H1 (cell line): ENCODE results near the gene OAS3. TPM values are rescaled to one million over a fixed set of nuclear protein-coding genes. Genes with fewer than 3 reads are reported as not detected.

Source experiments
- CTCF ChIA-PET: fragments of 300-600 bp; sonication (Branson Sonifier 250); formaldehyde crosslinking; loops from one replicate; lab custom pipeline; 2021; ENCODE audit not compliant: partially characterized antibody; lab: Charles Lee
- POLR2A ChIA-PET: fragments of 300-600 bp; sonication (Branson Sonifier 250); formaldehyde crosslinking; loops from one replicate; lab custom pipeline; 2021; ENCODE audit warnings: inconsistent platforms; ENCODE audit not compliant: partially characterized antibody; lab: Charles Lee
- DNase-seq, 2 experiments: peaks; one replicate each; pipeline versions ENCODE4 v3.0.0 to v3.0.0-alpha.2; 2010 to 2022; ENCODE audit warnings: low spot score in 2 of 2, low read depth in 1 of 2, mixed read lengths in 1 of 2
- FAIRE-seq: peaks from 2 replicates; lab custom pipeline; 2011; peaks lifted over from hg19 to GRCh38; lab: Jason Lieb, UNC
- H2AFZ ChIP-seq: 2 replicates; pipeline ENCODE4 v1.8.1; 2012; ENCODE audit warnings: low read length, inconsistent platforms
- H2AK5ac ChIP-seq: 2 replicates; pipeline ENCODE4 v1.6.1; 2013; ENCODE audit warnings: low read depth, low read length
- H2BK120ac ChIP-seq: replicated peaks from 2 replicates; pipeline ENCODE3; 2013; ENCODE audit warnings: low read depth, low read length, inconsistent platforms
- H2BK12ac ChIP-seq: 2 replicates; pipeline ENCODE4 v1.6.1; 2013; ENCODE audit warnings: low read depth, low read length
- H2BK15ac ChIP-seq: 2 replicates; pipeline ENCODE4 v1.6.1; 2013; ENCODE audit warnings: low read length
- H2BK20ac ChIP-seq: 2 replicates; pipeline ENCODE4 v1.6.1; 2013; ENCODE audit warnings: low read length
- H2BK5ac ChIP-seq: 2 replicates; pipeline ENCODE4 v1.6.1; 2013; ENCODE audit warnings: low read depth, low read length
- H3K14ac ChIP-seq: 2 replicates; pipeline ENCODE4 v1.6.1; 2013; ENCODE audit warnings: inconsistent platforms; ENCODE audit not compliant: insufficient read length
- H3K18ac ChIP-seq: 2 replicates; pipeline ENCODE4 v1.6.1; 2013; ENCODE audit warnings: low read length; ENCODE audit errors: extremely low read depth
- H3K23ac ChIP-seq: 2 replicates; pipeline ENCODE4 v1.6.1; 2013; ENCODE audit warnings: inconsistent platforms; ENCODE audit not compliant: insufficient read length
- H3K23me2 ChIP-seq: 2 replicates; pipeline ENCODE4 v1.6.1; 2013; ENCODE audit warnings: low read depth, low read length
- H3K27ac ChIP-seq: 2 replicates; pipeline ENCODE4 v1.6.1; 2011; ENCODE audit warnings: low read depth, low read length, inconsistent platforms
- H3K27me3 ChIP-seq, 4 experiments: replicated peaks in 1 of 4; 1 replicate in 1 of 4; 2 replicates in 3 of 4; pipeline versions ENCODE4 v1.6.1 to v1.8.1; 2011 to 2013; ENCODE audit warnings: low read length in 3 of 4, mild to moderate bottlenecking in 3 of 4, inconsistent platforms in 2 of 4, mixed read lengths in 2 of 4, moderate library complexity in 1 of 4; ENCODE audit not compliant: control insufficient read depth in 3 of 4, insufficient read depth in 3 of 4; ENCODE audit errors: extremely low read depth in 1 of 4
- H3K36me3 ChIP-seq, 4 experiments: 2 replicates each; pipeline versions ENCODE4 v1.6.1 to v1.8.1; 2011 to 2013; ENCODE audit warnings: mild to moderate bottlenecking in 4 of 4, low read length in 3 of 4, moderate library complexity in 2 of 4, control low read depth in 1 of 4, inconsistent platforms in 1 of 4; ENCODE audit not compliant: insufficient read depth in 4 of 4, control insufficient read depth in 2 of 4
- H3K4ac ChIP-seq: replicated peaks from 2 replicates; pipeline ENCODE3; 2013; ENCODE audit warnings: low read length, low read depth, mixed read lengths, inconsistent platforms; ENCODE audit not compliant: insufficient read length
- H3K4me1 ChIP-seq, 4 experiments: replicated peaks in 1 of 4; 1 replicate in 1 of 4; 2 replicates in 3 of 4; pipeline versions ENCODE4 v1.6.1 to v1.8.1; 2011 to 2013; ENCODE audit warnings: low read length in 3 of 4, inconsistent platforms in 2 of 4, mixed read lengths in 1 of 4; ENCODE audit not compliant: insufficient read depth in 4 of 4, control insufficient read depth in 3 of 4
- H3K4me2 ChIP-seq, 2 experiments: 2 replicates each; pipeline versions ENCODE4 v1.6.1 to v1.8.1; 2011 to 2013; ENCODE audit warnings: low read depth in 2 of 2, low read length in 2 of 2, control low read depth in 1 of 2, inconsistent platforms in 1 of 2, mild to moderate bottlenecking in 1 of 2; ENCODE audit not compliant: insufficient read depth in 1 of 2
- H3K4me3 ChIP-seq, 4 experiments: fragments of 200-600, 300-600 bp in 1 of 4; sonication (generic), shearing (Covaris generic), sonication (Bioruptor Twin) in 1 of 4; 2 replicates each; pipeline versions ENCODE4 v1.5.1 to v1.8.1; 2011 to 2016; ENCODE audit warnings: low read length in 4 of 4, low read depth in 3 of 4, control low read depth in 2 of 4, inconsistent platforms in 2 of 4, mild to moderate bottlenecking in 2 of 4, mixed read lengths in 1 of 4, moderate library complexity in 1 of 4; ENCODE audit not compliant: insufficient read depth in 2 of 4; ENCODE audit errors: extremely low read depth in 1 of 4
- H3K56ac ChIP-seq: replicated peaks from 2 replicates; pipeline ENCODE3; 2013; ENCODE audit warnings: low read depth, mild to moderate bottlenecking, mixed read lengths, low read length, inconsistent platforms; ENCODE audit not compliant: insufficient read length
- H3K79me1 ChIP-seq: 2 replicates; pipeline ENCODE4 v1.6.1; 2013; ENCODE audit warnings: low read depth, low read length, control low read depth
- H3K79me2 ChIP-seq, 2 experiments: 2 replicates each; pipeline versions ENCODE4 v1.6.1 to v1.8.1; 2012 to 2013; ENCODE audit warnings: low read length in 2 of 2, mild to moderate bottlenecking in 2 of 2, inconsistent platforms in 1 of 2; ENCODE audit not compliant: insufficient read depth in 2 of 2, control insufficient read depth in 1 of 2
- H3K9ac ChIP-seq, 4 experiments: replicated peaks in 1 of 4; 1 replicate in 1 of 4; 2 replicates in 3 of 4; pipeline versions ENCODE4 v1.6.1 to v1.8.1; 2011 to 2013; ENCODE audit warnings: low read depth in 3 of 4, low read length in 3 of 4, control low read depth in 2 of 4, mild to moderate bottlenecking in 2 of 4, moderate library complexity in 2 of 4, inconsistent platforms in 1 of 4; ENCODE audit errors: extremely low read depth in 1 of 4
- H3K9me3 ChIP-seq, 2 experiments: 2 replicates each; pipeline versions ENCODE4 v1.6.1 to v1.8.1; 2012 to 2013; ENCODE audit warnings: mild to moderate bottlenecking in 2 of 2, moderate library complexity in 2 of 2, control low read depth in 1 of 2, inconsistent platforms in 1 of 2, low read depth in 1 of 2, low read length in 1 of 2, mixed read lengths in 1 of 2; ENCODE audit not compliant: insufficient read depth in 2 of 2
- H4K20me1 ChIP-seq, 2 experiments: replicated peaks in 1 of 2; 2 replicates each; pipeline versions ENCODE3 to v1.8.1; 2011 to 2013; ENCODE audit warnings: inconsistent platforms in 2 of 2, low read length in 2 of 2, mild to moderate bottlenecking in 1 of 2; ENCODE audit not compliant: insufficient read depth in 2 of 2, control insufficient read depth in 1 of 2
- H4K5ac ChIP-seq: 2 replicates; pipeline ENCODE4 v1.6.1; 2013; ENCODE audit warnings: low read length, low read depth, mixed read lengths, inconsistent platforms; ENCODE audit not compliant: insufficient read length
- H4K8ac ChIP-seq: 2 replicates; pipeline ENCODE4 v1.8.0; 2013; ENCODE audit warnings: mild to moderate bottlenecking, moderate library complexity, low read length, inconsistent platforms; ENCODE audit not compliant: insufficient read depth; ENCODE audit errors: extremely low read depth
- H4K91ac ChIP-seq: replicated peaks from 2 replicates; pipeline ENCODE3; 2013; ENCODE audit warnings: low read length, mixed read lengths, inconsistent platforms; ENCODE audit not compliant: insufficient read length
- ATF2 ChIP-seq: IDR thresholded peaks from 2 replicates; pipeline ENCODE4 v1.6.1; 2012; ENCODE audit warnings: low read length, inconsistent platforms
- BRCA1 ChIP-seq: IDR thresholded peaks from 2 replicates; pipeline ENCODE4 v1.6.1; 2012; ENCODE audit warnings: low read depth, low read length, improper control_type of control experiment
- CTBP2 ChIP-seq: IDR thresholded peaks from 2 replicates; pipeline ENCODE4 v1.7.0; 2011; ENCODE audit warnings: borderline replicate concordance, mild to moderate bottlenecking, moderate library complexity, mixed read lengths, low read length; ENCODE audit not compliant: insufficient read depth, insufficient read length
- EZH2 ChIP-seq: fragments of 200-600 bp; sonication (generic); IDR thresholded peaks from 2 replicates; pipeline ENCODE4 v1.7.1; 2012; ENCODE audit warnings: low read depth, mild to moderate bottlenecking, moderate library complexity, low read length, inconsistent platforms; ENCODE audit not compliant: severe bottlenecking
- KDM4A ChIP-seq: IDR thresholded peaks from one replicate; pipeline ENCODE4 v1.7.1; 2012; ENCODE audit warnings: low read depth, mild to moderate bottlenecking, moderate library complexity, low read length, inconsistent platforms; ENCODE audit not compliant: severe bottlenecking
- MAFK ChIP-seq: IDR thresholded peaks from 2 replicates; pipeline ENCODE4 v1.6.1; 2012; ENCODE audit warnings: low read depth, mild to moderate bottlenecking, improper control_type of control experiment, low read length
- MAX ChIP-seq: IDR thresholded peaks from 2 replicates; pipeline ENCODE4 v1.6.1; 2012; ENCODE audit warnings: inconsistent platforms
- RAD21 ChIP-seq, 2 experiments: IDR thresholded peaks in 1 of 2; conservative IDR thresholded peaks in 1 of 2; 2 replicates each; pipeline ENCODE4 v1.6.1; 2011; ENCODE audit warnings: low read depth in 2 of 2, low read length in 2 of 2, improper control_type of control experiment in 1 of 2, inconsistent platforms in 1 of 2, mild to moderate bottlenecking in 1 of 2, moderate library complexity in 1 of 2
- RBBP5 ChIP-seq: IDR thresholded peaks from 2 replicates; pipeline ENCODE4 v1.7.1; 2012; ENCODE audit warnings: low read depth, mild to moderate bottlenecking, inconsistent platforms, low read length, moderate library complexity, borderline replicate concordance
- SIN3A ChIP-seq, 2 experiments: IDR thresholded peaks in 1 of 2; conservative IDR thresholded peaks in 1 of 2; 2 replicates each; pipeline ENCODE4 v1.6.1; 2011 to 2012; ENCODE audit warnings: low read length in 2 of 2, improper control_type of control experiment in 1 of 2, low read depth in 1 of 2, mild to moderate bottlenecking in 1 of 2
- TBP ChIP-seq: IDR thresholded peaks from 2 replicates; pipeline ENCODE4 v1.6.1; 2011; ENCODE audit warnings: low read depth, low read length, improper control_type of control experiment
- WGBS, 2 experiments: shearing (Covaris generic) in 1 of 2; methylation state at CpG; one replicate each; pipeline versions ENCODE4 v1.1.6 to v1.1.7; 2013 to 2015; ENCODE audit warnings: low lambda C conversion rate in 2 of 2, mixed read lengths in 2 of 2, inconsistent platforms in 1 of 2, low coverage in 1 of 2, missing lambda C conversion rate in 1 of 2; ENCODE audit not compliant: insufficient replicate concordance in 2 of 2, insufficient coverage in 1 of 2, insufficient read length in 1 of 2; ENCODE audit errors: extremely low coverage in 1 of 2, missing lambda C conversion rate in 1 of 2; 5-methylcytosine and 5-hydroxymethylcytosine counted together
- polyA plus RNA-seq, 7 experiments: library from polyadenylated mRNA; depleted of rRNA in 3 of 7; stranded (reverse) in 5 of 7; unstranded in 2 of 7; fragments of >200 nt in 5 of 7; fragments of 200-250 nt in 2 of 7; gene quantifications; 1 replicate in 5 of 7; 2 replicates in 1 of 7; 4 replicates in 1 of 7; pipeline versions ENCODE4 v1.2.1 to v1.2.3, GENCODE V29; 2011 to 2013; ENCODE audit warnings: missing spikeins in 2 of 7, mixed read lengths in 2 of 7
- total RNA-seq: library from RNA; stranded (reverse); fragmentation: NEBNext Ultra II Directional; extraction: Animal tissue kit (Norgen Biotek cat#: 25700); gene quantifications from 2 replicates; pipeline ENCODE4 v1.2.1, GENCODE V29; 2021

OAS3 gene
- total and polyA plus RNA-seq, 2 of the 8 experiments (the other 6 are each of a cell fraction or from before 2014, with no cell fraction given), result 0.73 to 3.7 TPM

GRCh38 chr12:113021500-113021899 lies 83.2 kb downstream of the OAS3 start:
- Histone ChIP-seq H4K91ac (no peak overlapping the region), H3K56ac (no peak overlapping the region), H3K23me2 (no peaks in the 10 kb centered on the region), H3K18ac (no peak overlapping the region), H3K27me3 (no peaks in the 10 kb centered on the region; a peak in 1 of 7 replicates), H2AFZ (no peak overlapping the region), H2BK5ac (no peak overlapping the region), H3K9ac (no peak overlapping the region), H3K23ac (no peak overlapping the region), H3K9me3 (0 out of 4 replicates have a peak, but pooled peaks cover 4 to 6% of the 10 kb centered on the region in 2 experiments), H3K79me1 (no peaks in the 10 kb centered on the region), H3K14ac (no peak overlapping the region), H3K4ac (no peak overlapping the region), H2BK12ac (no peak overlapping the region), H3K79me2 (no peaks in the 10 kb centered on the region), H3K4me3 (no peak overlapping the region), H4K8ac (no peak overlapping the region), H3K27ac (no peak overlapping the region), H2BK120ac (no peak overlapping the region), H2BK20ac (no peak overlapping the region), H2AK5ac (no peak overlapping the region), H3K36me3 (no peaks in the 10 kb centered on the region; a peak in 1 of 8 replicates), H2BK15ac (no peak overlapping the region), H3K4me1 (no peaks in the 10 kb centered on the region), H4K20me1 (no peaks in the 10 kb centered on the region), H3K4me2 (no peak overlapping the region), H4K5ac (no peak overlapping the region)
- no peak for FAIRE-seq
- WGBS, 2 experiments, result 100% methylated on average over 1 of the region's 1 CpG; no CpG with 5 or more reads in 1 of the 2 experiments
- no peak for DNase-seq
- ChIA-PET POLR2A (no interaction called here), CTCF (interaction anchor here (0.8 to 8.9 kb wide), 8 partner anchors 8 to 41 kb away, joined by 3 to 59 read pairs (median 8); no protein-coding TSS in a partner anchor)
- no peak for TF ChIP-seq BRCA1
- TF ChIP-seq EZH2, result no peak
- no peak for TF ChIP-seq KDM4A
- no peak for TF ChIP-seq RAD21 (IDR thresholded peaks at IDR 0.05 in 1 of 2, conservative IDR thresholded peaks at IDR 0.05 in 1 of 2; ENCODE audit: low read depth in 2 of 2, low read length in 2 of 2)
- no peak for TF ChIP-seq CTBP2
- no peak for TF ChIP-seq ATF2
- no peak for TF ChIP-seq TBP
- TF ChIP-seq SIN3A (conservative IDR thresholded peaks at IDR 0.05 in 1 of 2, IDR thresholded peaks at IDR 0.05 in 1 of 2; ENCODE audit: low read depth in 1 of 2, low read length in 2 of 2), result no peak
- TF ChIP-seq MAX, result no peak
- TF ChIP-seq RBBP5, result no peak
- TF ChIP-seq MAFK, result no peak
